Stimulated activated CD4-positive, alpha-beta T cell treated with anti-CD3 and anti-CD28 coated beads, Interleukin-2, amount 100 ng/mL, for 24 hours (primary cell): ENCODE data around the gene TTC4.
"Not testable (repeated sequence)": the region's sequence is repeated elsewhere in the genome, so short reads cannot be mapped to it uniquely, and the experiment has no call there.

ENCODE experiments used
- DNase-seq, 2 donors: peaks; one replicate each; pipeline ENCODE4 v3.0.0-alpha.2; 2020

Gene TTC4

DNA sequence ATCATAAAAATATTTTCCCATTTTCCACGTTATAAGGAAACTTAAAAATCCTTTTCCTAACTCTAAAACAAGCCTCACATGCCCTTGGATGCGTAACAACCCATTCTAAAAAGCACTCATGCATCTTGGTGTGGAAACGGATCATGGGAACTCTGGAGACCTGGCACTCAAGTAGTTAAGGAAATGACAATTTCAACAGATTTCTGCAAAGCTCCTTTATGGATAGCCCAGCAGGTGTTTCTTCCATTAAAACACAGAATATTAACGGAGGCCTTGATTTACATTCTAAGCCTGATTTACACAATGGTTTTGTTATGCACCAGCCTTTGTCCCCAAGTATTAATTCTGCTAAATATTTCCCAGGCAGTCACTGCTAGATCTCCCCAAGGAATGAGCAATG is 35.8 kb downstream of the TTC4 start:
- no peak for DNase-seq

DNA sequence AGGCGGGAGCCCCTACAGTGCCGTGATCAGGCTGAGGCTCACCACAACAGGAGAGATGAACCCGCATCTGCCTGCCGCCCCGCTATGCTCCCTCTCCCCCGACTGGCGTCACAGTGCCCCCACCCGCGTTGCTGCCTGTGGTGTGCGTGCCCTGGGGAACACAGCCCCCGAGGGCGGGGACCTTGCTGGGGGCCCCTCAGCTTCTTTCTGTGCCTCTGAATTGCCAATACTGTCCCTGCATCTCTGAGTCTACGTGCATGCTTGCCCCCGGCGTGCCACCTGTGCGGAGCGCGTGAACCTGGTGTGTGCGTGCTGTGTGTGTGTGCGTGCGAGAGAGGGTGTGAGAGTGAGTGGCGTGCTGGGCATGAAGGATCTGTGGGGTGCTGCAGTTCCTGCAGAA is 38.4 kb downstream of the TTC4 start:
- DNase-seq = no peak

- no peak for DNase-seq
These were observed 39.0 kb downstream of the TTC4 start for GRCh38 chr1:54754486-54755285.

DNA sequence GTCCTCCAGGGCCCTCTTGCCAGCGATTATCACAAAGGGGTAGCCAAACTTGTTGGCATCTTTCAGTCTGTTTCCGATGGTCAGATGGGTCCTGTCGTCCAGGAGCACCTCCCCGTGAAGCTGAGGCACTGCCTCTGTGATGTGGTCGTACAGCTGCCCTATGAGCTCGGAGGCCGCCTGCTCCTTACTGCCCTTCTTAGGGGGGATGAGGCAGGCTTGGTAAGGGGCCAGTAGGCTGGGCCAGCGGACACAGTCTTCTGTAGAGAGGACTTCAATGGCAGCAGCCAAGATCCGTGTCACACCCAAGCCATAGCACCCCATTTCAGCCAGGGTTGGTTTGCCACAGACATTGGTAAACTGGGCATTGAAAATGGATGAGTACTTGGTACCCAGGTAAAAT is 42.2 kb downstream of the TTC4 start:
- no peak for DNase-seq

DNA sequence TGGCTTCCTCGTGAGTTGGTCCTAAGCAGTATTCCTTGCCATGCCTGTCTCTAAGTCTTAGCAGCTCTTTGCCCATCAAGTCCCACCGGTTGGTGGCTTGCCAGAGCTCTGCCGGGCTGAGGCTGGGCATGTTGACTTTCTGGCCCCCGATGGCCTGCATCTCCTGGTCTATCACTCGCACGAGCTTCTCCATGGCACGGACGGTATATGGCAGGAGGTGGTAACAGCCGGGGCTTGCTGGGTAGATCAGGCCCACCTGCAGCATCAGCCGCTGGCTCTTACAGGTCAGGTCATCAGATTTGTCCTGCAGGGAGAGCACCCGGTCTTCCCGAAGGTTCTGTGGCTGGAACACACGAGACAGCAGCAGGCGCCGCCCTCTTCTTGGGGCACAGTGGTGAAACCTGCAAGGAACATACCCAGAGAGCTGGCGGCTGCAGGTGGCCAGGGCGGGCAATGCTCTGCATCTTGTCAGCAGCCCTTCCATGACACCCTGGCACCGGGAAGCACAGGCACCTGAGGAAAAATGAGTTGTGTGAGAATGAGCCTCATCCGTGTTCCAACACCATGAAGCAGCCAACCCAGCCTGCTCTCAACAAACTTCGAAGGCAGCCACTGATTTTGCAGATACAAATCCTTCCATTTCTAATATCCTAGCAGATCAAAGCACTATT is 43.2 kb downstream of the TTC4 start:
- no peak for DNase-seq

- no peak for DNase-seq
These were observed 48.1 kb downstream of the TTC4 start for GRCh38 chr1:54763816-54764132.

DNA sequence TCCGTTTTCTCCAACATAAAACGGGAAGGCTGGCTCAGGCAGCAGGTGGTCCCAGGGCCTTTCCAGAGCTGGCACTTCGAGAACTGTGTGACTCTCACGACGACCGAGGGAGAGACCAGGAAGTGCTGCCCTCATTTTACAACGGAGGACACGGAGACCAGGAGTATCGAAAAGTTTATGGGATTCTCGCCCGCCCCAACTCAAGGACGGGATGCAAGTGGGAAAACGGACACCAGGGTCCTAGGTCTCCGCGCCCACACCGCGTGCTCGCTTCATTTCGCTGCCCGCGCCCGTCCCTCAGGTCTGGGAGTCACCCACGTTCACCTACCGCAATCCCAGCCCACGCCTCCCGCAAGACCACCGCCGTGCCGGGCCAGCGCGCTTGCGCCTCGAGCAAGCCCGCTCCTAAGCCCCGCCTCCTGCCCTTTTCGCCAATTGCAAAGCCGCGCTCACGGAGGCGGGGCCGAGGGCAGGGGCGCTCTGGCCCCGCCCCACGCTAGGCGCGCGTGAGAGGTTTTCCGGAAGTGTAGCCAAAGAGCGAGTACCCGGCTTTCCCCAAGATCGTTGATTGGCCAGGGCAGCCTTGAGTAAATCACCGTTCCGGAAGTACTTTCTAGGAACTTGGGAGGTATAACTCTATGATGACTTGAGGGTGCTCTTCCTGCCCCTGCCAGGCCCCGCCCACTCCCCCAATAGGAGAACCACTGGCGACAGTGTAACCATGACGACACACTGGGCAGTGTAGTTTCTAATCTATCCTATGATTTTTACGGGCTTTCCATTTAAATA is 48.7 kb downstream of the TTC4 start, which contains the start of gene PARS2:
Gene PARS2 (minus strand): TSS at position 391 of the 789 bp plus-strand sequence. CDS start 5,362 bp downstream, outside the sequence.
- peak; percentile 96 to 99 for DNase-seq

DNA sequence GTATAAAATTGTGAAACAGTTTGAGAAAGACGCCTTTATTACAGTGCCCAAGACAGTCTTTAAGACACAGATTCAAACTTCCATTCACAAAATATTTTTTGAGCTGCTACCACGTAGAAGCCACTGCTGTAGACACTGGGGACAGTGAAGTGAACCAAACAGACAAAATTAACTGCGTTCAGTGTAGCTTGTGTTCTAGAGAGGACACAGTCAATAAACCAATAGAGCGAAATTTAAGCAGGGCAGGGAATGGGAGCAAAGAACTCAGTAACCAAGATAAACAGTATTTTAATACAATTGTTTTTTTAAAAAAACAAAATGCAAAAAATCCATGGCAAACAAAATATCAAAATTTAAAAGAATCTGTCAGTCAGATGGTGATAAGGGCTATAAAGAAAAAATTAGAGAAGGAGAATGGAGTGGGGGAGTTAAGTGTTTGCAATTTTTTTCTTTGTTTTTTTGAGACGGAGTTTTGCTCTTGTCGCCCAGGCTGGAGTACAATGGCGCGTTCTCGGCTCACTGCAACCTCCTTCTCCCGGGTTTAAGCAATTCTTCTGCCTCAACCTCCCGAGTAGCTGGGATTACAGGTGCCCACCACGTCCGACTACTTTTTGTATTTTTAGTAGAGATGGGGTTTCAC is 49.4 kb downstream of the TTC4 start:
- DNase-seq = no peak

DNA sequence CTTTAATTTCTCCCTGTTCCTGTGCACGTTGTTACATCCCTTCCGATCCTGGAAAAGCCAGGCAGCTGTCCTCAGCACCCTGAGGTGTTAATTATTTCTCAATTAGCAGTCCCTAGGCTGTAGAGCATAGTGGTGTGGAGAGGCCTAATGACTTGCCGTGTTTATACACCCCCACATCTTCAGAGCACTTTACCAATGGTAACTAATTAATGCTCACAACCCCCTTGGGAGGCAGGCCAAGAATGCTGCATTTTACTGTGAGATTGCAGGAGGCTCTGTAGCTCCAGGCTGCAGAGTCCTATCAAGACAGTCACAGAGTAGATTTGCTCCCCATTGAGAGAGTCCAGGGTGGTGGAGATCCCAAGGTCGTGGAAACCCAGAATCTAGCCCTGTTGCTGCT is 51.1 kb downstream of the TTC4 start:
- DNase-seq = no peak

DNA sequence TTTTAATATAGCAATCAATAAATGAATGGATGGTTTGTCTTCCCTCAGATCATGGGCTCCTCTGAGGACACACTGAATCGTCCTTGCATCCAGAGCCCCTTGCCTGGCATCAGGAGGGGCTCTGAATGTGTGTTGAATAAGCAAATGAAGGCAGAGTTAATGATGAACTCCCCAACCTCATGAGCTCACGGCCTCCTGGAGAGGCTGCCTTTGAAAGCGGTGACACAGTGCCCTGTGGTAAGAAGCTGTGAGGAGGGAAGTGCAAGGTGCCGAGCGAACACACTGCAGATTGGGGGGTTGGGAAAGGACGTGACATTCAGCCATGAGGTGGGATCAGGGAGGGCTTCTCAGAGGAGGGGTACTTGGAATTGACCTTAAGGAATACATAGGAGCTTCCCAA is 51.9 kb downstream of the TTC4 start:
- no peak for DNase-seq

DNA sequence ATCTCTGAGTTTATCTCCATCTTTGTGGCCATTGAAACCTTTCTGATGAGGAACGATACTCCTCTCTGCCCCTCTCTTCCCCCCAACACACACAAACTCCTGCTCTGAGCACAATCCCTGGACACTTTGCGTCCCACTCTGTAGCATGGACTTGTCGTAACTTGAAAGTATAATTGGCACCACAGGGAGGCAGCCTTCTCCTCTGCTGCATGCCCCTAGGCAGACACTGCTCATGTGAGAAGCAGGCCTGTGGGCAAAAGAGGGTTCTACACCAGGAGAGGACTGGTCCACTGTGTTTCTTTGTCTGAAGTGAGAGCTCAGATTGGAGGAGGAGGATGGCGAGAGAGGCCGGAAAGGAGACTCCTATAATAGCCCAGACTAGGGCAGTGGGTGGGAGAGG is 52.4 kb downstream of the TTC4 start:
- DNase-seq = no peak

- no peak for DNase-seq
These were observed 57.3 kb downstream of the TTC4 start for GRCh38 chr1:54772951-54773350.

- peak in 1 of 2 donors; percentile 18 for DNase-seq
These were observed 59.3 kb downstream of the TTC4 start for GRCh38 chr1:54774820-54775498.

GRCh38 chr1:54775828-54776721 is 60.4 kb downstream of the TTC4 start:
- not testable (repeated sequence) for DNase-seq

GRCh38 chr1:54777011-54777410 is 61.4 kb downstream of the TTC4 start:
- no peak for DNase-seq

DNA sequence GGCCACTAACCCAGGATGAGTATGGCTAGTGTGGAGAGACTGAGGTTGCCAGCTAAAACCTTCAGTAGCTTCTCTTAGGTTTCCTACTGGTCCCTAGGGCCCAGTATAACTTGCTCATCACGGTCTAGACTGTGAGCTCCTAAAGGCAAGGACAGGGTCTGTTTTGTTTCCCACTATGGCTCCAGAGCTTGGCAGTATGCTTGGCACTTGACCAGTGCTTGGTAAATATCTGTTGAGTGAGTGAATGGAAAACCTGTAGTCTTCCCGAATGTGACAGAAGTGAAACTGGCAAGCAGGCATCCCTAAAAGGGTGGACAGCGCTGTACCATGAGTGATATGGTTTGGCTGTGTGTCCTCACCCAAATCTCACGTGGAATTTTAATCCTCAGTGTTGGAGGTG is 61.8 kb downstream of the TTC4 start:
- no peak for DNase-seq

- no peak for DNase-seq
These were observed 65.5 kb downstream of the TTC4 start for GRCh38 chr1:54781023-54781723.

DNA sequence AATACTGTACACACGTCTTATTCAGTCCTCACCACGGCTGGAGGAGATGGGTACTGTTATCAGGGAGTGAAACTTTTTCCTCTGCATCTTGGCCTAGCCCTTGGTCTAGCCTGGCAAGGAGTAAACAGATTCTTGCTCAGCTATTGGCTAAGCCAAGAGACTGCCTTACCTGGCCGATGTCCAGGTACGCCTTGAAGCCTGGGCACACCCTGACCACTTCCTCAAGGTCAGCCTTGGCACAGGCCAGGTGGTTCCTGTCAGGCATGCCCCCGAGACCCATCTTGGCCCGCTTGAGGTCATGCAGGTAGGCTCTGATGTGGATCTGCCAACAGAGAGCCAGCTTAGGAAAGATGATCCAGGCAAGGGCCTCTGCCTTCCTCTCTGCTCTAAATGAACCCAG is 66.5 kb downstream of the TTC4 start:
- no peak for DNase-seq

DNA sequence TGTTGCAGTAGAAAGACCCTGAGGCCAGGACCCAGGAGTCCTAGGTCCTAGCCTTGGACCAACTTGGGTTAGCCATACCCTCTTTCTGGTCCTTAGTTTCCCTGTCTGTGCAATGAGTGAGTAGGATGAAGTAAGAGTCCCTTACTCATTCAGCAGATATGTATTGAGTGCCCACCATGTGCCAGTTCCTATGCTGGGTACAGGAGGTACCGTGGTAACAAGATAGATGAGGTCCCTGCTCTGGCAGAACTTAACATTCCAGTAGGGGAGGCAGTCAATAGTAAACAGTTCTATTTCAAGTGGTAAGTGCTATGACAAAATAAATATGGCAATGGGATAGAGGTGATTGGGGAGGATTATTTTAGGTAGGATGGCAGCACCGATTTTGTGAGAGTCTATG is 66.9 kb downstream of the TTC4 start:
- DNase-seq = no peak

GRCh38 chr1:54784066-54784465 is 68.4 kb downstream of the TTC4 start:
- no peak for DNase-seq

- no peak for DNase-seq
These were observed 71.1 kb downstream of the TTC4 start for GRCh38 chr1:54786778-54787177.
